Measurements from ENCODE around the gene ACADS. TPM values are rescaled to one million over a fixed set of nuclear protein-coding genes. Genes with fewer than 3 reads are reported as not detected.
A peak's percentile ranks its signal among the peaks of the same experiment; 100 is the strongest.
"Not testable (repeated sequence)": the region's sequence is repeated elsewhere in the genome, so short reads cannot be mapped to it uniquely, and the experiment has no call there.

The ACADS gene
- total and polyA plus RNA-seq, 5 donors, result 34.2 to 68.0 (median 47.1) TPM

DNA sequence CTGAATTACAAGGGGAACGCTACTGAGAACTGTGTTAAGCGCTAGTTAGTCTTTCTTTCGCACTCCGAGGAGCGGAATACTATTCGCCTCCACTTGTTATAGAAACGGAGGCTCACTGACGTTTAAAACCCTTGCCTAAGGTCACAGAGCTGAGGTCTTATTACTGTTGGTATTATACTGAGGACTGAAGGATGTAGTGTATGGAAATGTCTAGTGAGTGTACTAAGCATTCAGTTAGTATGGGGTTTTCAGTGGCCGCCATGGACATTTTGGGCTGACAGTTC is 826 bp downstream of the ACADS start:
- 87% methylated on average over 9 of the region's 9 CpGs for WGBS
- H3K4me1 ChIP-seq (ENCODE audit: control insufficient read depth, insufficient read depth, low read length), result peaks cover 2% of the 10 kb centered on the region
- DNase-seq (no peak), ATAC-seq (no peak)
- no peaks in the 10 kb centered on the region for H3K27me3 ChIP-seq (ENCODE audit: control insufficient read depth, insufficient read depth)
- intact Hi-C loops (cut with DNase I), result loop anchor here in 1 of 4 donors (10.0 kb wide), 1 partner anchor 178 kb away; the partner anchor contains the start of gene SPPL3
- peak overlapping the region; percentile 40 for H3K27ac ChIP-seq (ENCODE audit: low read length)
- no peaks in the 10 kb centered on the region for H3K9me3 ChIP-seq (ENCODE audit: control insufficient read depth, low read length)
- peak overlapping the region; percentile 58 for H3K4me3 ChIP-seq (ENCODE audit: low read length)

DNA sequence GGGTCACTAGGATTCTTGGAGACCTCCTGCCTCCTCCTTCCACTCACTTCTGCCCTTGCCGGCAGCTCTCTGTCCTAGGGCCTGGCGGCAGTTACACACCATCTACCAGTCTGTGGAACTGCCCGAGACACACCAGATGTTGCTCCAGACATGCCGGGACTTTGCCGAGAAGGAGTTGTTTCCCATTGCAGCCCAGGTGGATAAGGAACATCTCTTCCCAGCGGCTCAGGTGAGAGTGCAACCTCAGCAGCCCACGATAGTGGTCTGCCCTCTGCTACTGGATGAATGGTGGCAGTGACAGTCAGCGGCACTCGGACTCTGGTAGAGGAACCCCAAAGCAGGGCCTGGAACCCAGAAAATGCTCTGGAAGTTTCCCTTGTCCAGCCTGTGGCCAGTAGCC is 1.3 kb downstream of the ACADS start:
- H3K27ac ChIP-seq (ENCODE audit: low read length), result no peak overlapping the region
- ATAC-seq (no peak), DNase-seq (peak in 1 of 3 donors; percentile 43)
- H3K9me3 ChIP-seq (ENCODE audit: control insufficient read depth, low read length), result no peaks in the 10 kb centered on the region
- no peak overlapping the region for H3K4me3 ChIP-seq (ENCODE audit: low read length)
- H3K4me1 ChIP-seq (ENCODE audit: control insufficient read depth, insufficient read depth, low read length), result peaks cover 2% of the 10 kb centered on the region
- no peaks in the 10 kb centered on the region for H3K27me3 ChIP-seq (ENCODE audit: control insufficient read depth, insufficient read depth)
- WGBS, result 96% methylated on average over 9 of the region's 9 CpGs
- intact Hi-C loops (cut with DNase I), result loop anchor here in 1 of 4 donors (10.0 kb wide), 1 partner anchor 178 kb away; the partner anchor contains the start of gene SPPL3

DNA sequence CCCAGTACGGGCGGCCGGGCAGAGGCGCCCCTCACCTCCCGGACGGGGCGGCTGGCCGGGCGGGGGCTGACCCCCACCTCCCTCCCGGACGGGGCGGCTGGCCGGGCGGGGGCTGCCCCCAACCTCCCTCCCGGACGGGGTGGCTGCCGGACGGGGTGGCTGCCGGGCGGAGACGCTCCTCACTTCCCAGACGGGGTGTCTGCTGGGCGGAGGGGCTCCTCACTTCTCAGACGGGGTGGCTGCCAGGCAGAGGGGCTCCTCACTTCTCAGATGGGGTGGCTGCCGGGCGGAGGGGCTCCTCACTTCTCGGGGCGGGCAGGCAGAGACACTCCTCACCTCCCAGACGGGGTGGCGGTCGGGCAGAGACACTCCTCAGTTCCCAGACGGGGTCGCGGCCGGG is 6.6 kb downstream of the ACADS start:
- 96% methylated on average over 35 of the region's 35 CpGs for WGBS
- not testable (repeated sequence) for H3K27ac ChIP-seq (ENCODE audit: low read length); H3K9me3 ChIP-seq (ENCODE audit: control insufficient read depth, low read length); H3K27me3 ChIP-seq (ENCODE audit: control insufficient read depth, insufficient read depth); H3K4me3 ChIP-seq (ENCODE audit: low read length); ATAC-seq; H3K4me1 ChIP-seq (ENCODE audit: control insufficient read depth, insufficient read depth, low read length)
- DNase-seq, result peak in 1 of 3 donors; percentile 4
- intact Hi-C loops (cut with DNase I), result loop anchor here in 1 of 4 donors (10.0 kb wide), 1 partner anchor 243 kb away; the partner anchor contains the start of gene HNF1A

DNA sequence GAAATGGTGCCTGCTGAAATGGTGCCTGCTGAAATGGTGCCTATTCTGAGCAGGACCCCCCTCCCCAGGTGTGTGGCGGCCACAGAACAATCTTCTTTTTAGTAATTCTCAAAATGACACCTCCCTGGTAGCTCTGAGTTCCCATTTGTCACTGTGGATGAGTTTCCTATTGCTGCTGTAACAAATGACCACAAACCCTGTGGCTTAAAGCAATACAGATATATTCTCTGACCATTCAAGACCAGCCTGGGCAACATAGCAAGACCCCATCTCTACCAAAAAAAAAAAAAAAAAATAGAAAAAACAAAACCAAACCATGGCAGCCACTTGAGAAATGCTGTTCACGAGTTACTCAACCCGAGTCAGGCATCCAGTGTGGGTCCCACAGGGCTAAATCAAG is 7.9 kb downstream of the ACADS start:
- Histone ChIP-seq H3K4me1 (ENCODE audit: control insufficient read depth, insufficient read depth, low read length) (no peaks in the 10 kb centered on the region), H3K27ac (ENCODE audit: low read length) (no peak overlapping the region), H3K9me3 (ENCODE audit: control insufficient read depth, low read length) (no peaks in the 10 kb centered on the region), H3K27me3 (ENCODE audit: control insufficient read depth, insufficient read depth) (no peaks in the 10 kb centered on the region), H3K4me3 (ENCODE audit: low read length) (no peak overlapping the region)
- DNase-seq (no peak), ATAC-seq (no peak)
- WGBS, result 85% methylated on average over 3 of the region's 3 CpGs
- intact Hi-C loops (cut with DNase I), result loop anchor here in 1 of 4 donors (10.0 kb wide), 1 partner anchor 241 kb away; the partner anchor contains the start of gene HNF1A

DNA sequence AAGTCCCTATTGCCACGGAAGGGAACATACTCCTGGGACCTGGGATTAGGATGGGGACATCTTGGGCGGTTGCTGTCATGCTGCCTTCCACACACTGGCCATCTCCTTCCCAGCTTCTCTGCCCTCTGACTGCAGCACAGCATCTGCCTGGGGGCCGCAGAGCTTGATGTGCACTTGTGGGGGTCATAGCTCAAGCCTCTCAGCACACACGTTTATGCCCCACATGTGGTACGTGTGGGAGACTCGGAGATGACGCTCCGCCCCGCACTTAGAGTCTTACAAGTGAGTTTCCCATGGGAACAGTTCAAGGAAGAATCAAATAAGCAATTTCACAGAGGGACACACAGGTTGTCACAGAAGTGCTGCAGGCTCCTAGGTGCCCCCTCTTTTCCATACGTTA is 8.6 kb downstream of the ACADS start:
- intact Hi-C loops (cut with DNase I), result loop anchor here in 1 of 4 donors (10.0 kb wide), 1 partner anchor 241 kb away; the partner anchor contains the start of gene HNF1A
- Histone ChIP-seq H3K27ac (ENCODE audit: low read length) (no peak overlapping the region), H3K9me3 (ENCODE audit: control insufficient read depth, low read length) (no peaks in the 10 kb centered on the region), H3K4me1 (ENCODE audit: control insufficient read depth, insufficient read depth, low read length) (no peaks in the 10 kb centered on the region), H3K4me3 (ENCODE audit: low read length) (no peak overlapping the region), H3K27me3 (ENCODE audit: control insufficient read depth, insufficient read depth) (no peaks in the 10 kb centered on the region)
- no peak for DNase-seq
- ATAC-seq, result no peak
- 90% methylated on average over 10 of the region's 10 CpGs for WGBS

DNA sequence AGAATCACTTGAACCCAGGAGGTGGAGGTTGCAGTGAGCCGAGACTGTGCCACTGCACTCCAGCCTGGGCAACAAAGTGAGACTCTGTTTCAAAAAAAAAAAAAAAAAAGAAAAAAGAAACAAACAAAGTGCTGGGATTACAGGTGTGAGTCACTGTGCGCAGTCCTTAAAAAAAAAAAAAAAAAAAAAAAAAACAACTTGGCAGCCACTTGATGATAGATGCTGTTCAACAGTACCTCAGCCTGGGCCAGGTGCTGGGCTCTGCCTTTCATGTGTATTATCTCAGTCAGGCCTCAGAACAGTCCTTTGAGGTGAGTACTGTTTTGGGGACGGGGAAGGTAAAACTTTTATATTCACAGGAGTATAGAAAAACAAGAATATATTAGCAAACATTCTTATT is 9.6 kb downstream of the ACADS start:
- H3K27me3 ChIP-seq (ENCODE audit: control insufficient read depth, insufficient read depth), result no peaks in the 10 kb centered on the region
- DNase-seq, result no peak

DNA sequence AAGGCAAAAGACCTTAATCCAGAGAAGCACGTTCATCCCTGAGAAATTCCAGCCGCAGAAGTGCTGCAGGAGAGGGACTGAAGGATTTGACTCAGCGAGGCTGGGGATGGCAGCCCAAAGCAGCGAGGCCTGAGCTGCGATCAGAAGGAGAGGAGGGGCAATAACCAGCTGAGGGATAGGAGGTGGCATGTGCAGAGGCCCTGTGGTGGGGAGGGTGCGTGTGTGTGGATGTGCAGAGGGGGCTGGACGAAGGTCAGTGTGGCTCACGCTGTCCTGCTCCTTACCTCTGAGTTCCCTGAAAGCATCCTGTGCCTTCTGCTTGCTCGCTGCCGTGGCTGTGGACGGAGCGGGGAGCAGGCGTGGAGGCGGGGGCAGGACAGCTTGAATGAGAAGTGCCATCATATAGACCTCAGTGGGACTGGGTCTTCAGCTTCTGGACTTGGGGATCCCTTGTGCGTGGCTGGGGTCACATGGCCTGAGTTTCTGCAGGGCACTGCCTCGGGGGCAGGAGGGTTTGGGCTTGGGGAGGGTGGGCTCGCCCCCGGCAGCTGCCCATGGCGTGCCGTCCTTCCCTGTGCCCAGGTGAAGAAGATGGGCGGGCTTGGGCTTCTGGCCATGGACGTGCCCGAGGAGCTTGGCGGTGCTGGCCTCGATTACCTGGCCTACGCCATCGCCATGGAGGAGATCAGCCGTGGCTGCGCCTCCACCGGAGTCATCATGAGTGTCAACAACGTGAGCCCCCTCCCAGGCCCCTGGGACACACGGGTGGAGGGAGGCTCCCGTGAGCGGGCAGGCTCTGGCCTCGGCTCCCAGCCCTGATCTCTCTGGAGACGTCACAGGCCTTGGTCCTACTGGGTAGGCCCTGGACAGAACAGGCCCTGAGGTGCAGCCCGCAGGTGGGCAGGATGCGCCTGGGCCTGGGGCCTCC is 11.0 kb downstream of the ACADS start:
- H3K4me3 ChIP-seq (ENCODE audit: low read length), result no peak overlapping the region
- no peaks in the 10 kb centered on the region for H3K9me3 ChIP-seq (ENCODE audit: control insufficient read depth, low read length)
- H3K27me3 ChIP-seq (ENCODE audit: control insufficient read depth, insufficient read depth), result no peaks in the 10 kb centered on the region
- H3K27ac ChIP-seq (ENCODE audit: low read length), result no peak overlapping the region
- no peaks in the 10 kb centered on the region for H3K4me1 ChIP-seq (ENCODE audit: control insufficient read depth, insufficient read depth, low read length)
- DNase-seq (peak in 2 of 3 donors; percentile 59), ATAC-seq (peak in 1 of 2 donors; percentile 7)
- WGBS, result 91% methylated on average over 38 of the region's 38 CpGs
- intact Hi-C loops (cut with DNase I), result loop anchor here in 1 of 4 donors (10.0 kb wide), 1 partner anchor 238 kb away; the partner anchor contains the start of gene HNF1A

More for the DNA sequence above, 9.6 kb downstream of the ACADS start:
- intact Hi-C loops (cut with DNase I), result loop anchor here in 1 of 4 donors (10.0 kb wide), 1 partner anchor 240 kb away; the partner anchor contains the start of gene HNF1A
- no peaks in the 10 kb centered on the region for H3K9me3 ChIP-seq (ENCODE audit: control insufficient read depth, low read length)
- WGBS, result 95% methylated on average over 3 of the region's 3 CpGs
- H3K27ac ChIP-seq (ENCODE audit: low read length), result no peak overlapping the region
- no peak for ATAC-seq
- no peaks in the 10 kb centered on the region for H3K4me1 ChIP-seq (ENCODE audit: control insufficient read depth, insufficient read depth, low read length)
- no peak overlapping the region for H3K4me3 ChIP-seq (ENCODE audit: low read length)

DNA sequence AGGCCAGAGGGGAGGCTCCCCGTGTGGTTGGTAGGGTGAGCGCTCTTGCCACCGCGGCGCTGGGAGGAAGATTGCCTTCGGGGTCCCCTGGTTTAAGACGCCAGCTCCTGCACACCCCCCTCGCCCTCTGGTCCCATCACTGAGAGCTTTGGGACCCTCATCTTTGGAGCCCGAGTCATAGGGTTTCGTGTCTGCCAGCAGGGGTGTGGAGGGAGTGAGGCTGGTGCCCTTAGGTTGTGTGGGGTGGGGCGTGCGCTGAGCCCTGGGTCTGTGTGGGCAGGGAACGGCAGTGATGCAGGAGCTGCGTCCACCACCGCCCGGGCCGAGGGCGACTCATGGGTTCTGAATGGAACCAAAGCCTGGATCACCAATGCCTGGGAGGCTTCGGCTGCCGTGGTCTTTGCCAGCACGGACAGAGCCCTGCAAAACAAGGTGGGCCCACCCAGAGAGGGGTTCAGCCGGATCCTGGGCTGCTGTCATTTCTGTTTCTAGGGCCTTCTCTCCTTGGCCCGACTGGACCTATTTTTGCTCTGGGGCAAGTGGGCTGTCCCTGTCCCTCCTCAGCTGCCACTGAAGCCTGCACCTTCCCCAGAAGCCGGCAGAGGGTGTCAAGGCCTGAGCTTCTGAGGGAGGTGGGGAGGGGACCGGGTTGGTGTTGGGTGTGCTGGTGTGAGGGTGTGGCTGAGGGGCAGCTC is 12.1 kb downstream of the ACADS start:
- H3K27me3 ChIP-seq (ENCODE audit: control insufficient read depth, insufficient read depth), result no peaks in the 10 kb centered on the region
- no peak overlapping the region for H3K27ac ChIP-seq (ENCODE audit: low read length)
- H3K9me3 ChIP-seq (ENCODE audit: control insufficient read depth, low read length), result no peaks in the 10 kb centered on the region
- WGBS, result 83% methylated on average over 25 of the region's 25 CpGs
- intact Hi-C loops (cut with DNase I), result loop anchor here in 1 of 4 donors (10.0 kb wide), 1 partner anchor 237 kb away; the partner anchor contains the start of gene HNF1A
- H3K4me3 ChIP-seq (ENCODE audit: low read length), result no peak overlapping the region
- no peak for DNase-seq
- ATAC-seq, result peak in 1 of 2 donors; percentile 37
- no peaks in the 10 kb centered on the region for H3K4me1 ChIP-seq (ENCODE audit: control insufficient read depth, insufficient read depth, low read length)

DNA sequence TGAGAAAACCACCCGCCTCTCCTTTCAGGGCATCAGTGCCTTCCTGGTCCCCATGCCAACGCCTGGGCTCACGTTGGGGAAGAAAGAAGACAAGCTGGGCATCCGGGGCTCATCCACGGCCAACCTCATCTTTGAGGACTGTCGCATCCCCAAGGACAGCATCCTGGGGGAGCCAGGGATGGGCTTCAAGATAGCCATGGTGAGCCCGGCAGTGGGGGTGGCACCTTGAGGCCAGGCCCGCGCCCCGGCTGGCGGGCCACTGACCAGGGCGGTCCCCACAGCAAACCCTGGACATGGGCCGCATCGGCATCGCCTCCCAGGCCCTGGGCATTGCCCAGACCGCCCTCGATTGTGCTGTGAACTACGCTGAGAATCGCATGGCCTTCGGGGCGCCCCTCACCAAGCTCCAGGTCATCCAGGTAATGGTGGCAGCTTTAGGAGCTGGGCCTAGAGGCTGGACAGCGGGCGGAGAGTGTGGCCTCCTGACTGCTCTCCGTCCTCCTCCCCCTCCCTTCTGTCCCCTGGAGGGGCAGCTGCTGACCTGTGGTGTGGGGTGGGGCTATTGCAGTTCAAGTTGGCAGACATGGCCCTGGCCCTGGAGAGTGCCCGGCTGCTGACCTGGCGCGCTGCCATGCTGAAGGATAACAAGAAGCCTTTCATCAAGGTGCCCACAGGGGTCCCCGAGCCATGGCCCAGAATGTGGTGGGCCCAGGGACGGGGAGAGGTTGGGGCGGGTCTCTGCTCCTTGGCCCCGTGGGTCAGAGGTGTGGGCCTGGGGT is 12.8 kb downstream of the ACADS start:
- ATAC-seq, result peak in 1 of 2 donors; percentile 10
- no peaks in the 10 kb centered on the region for H3K27me3 ChIP-seq (ENCODE audit: control insufficient read depth, insufficient read depth)
- intact Hi-C loops (cut with DNase I), result loop anchor here in 1 of 4 donors (10.0 kb wide), 1 partner anchor 236 kb away; the partner anchor contains the start of gene HNF1A
- 92% methylated on average over 31 of the region's 31 CpGs for WGBS
- H3K4me3 ChIP-seq (ENCODE audit: low read length), result no peak overlapping the region
- no peaks in the 10 kb centered on the region for H3K9me3 ChIP-seq (ENCODE audit: control insufficient read depth, low read length)
- no peaks in the 10 kb centered on the region for H3K4me1 ChIP-seq (ENCODE audit: control insufficient read depth, insufficient read depth, low read length)
- peak in 1 of 3 donors; percentile 66 for DNase-seq
- no peak overlapping the region for H3K27ac ChIP-seq (ENCODE audit: low read length)

DNA sequence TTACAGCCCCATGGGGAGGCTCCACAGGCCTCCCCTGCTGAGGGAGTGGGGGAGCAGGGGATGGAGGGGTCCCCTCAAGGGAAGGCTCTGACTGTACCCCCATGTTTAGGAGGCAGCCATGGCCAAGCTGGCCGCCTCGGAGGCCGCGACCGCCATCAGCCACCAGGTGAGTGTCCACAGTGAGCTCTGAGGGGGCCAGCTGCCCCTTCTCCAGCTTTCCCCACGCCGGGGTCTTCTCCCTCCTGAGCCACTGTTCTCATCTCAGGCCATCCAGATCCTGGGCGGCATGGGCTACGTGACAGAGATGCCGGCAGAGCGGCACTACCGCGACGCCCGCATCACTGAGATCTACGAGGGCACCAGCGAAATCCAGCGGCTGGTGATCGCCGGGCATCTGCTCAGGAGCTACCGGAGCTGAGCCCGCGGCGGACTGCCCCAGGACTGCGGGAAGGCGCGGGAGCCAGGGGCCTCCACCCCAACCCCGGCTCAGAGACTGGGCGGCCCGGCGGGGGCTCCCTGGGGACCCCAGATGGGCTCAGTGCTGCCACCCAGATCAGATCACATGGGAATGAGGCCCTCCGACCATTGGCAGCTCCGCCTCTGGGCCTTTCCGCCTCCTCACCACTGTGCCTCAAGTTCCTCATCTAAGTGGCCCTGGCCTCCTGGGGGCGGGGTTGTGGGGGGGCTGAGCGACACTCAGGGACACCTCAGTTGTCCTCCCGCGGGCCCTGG is 13.6 kb downstream of the ACADS start:
- no peaks in the 10 kb centered on the region for H3K27me3 ChIP-seq (ENCODE audit: control insufficient read depth, insufficient read depth)
- no peak overlapping the region for H3K4me3 ChIP-seq (ENCODE audit: low read length)
- intact Hi-C loops (cut with DNase I), result loop anchor here in 1 of 4 donors (10.0 kb wide), 1 partner anchor 236 kb away; the partner anchor contains the start of gene HNF1A
- ATAC-seq (no peak), DNase-seq (no peak)
- H3K9me3 ChIP-seq (ENCODE audit: control insufficient read depth, low read length), result no peaks in the 10 kb centered on the region
- H3K4me1 ChIP-seq (ENCODE audit: control insufficient read depth, insufficient read depth, low read length), result no peaks in the 10 kb centered on the region
- H3K27ac ChIP-seq (ENCODE audit: low read length), result no peak overlapping the region
- WGBS, result 93% methylated on average over 38 of the region's 38 CpGs
